K562 (cell line): Measurements from ENCODE around the gene IRF1. TPM values are rescaled to one million over a fixed set of nuclear protein-coding genes. Genes with fewer than 3 reads are reported as not detected.
A peak's percentile ranks its signal among the peaks of the same experiment; 100 is the strongest.

Experiments
- ASH1L ChIP-seq: fragments of 450-650 bp; IDR thresholded peaks from 2 replicates; pipeline ENCODE4 v1.6.1; 2018; ENCODE audit warnings: borderline replicate concordance, mild to moderate bottlenecking, low read depth; ENCODE audit not compliant: partially characterized antibody
- CBFB ChIP-seq: sonication (generic); formaldehyde crosslinking; IDR thresholded peaks from 2 replicates; pipeline ENCODE4 v1.4.0; 2020; ENCODE audit warnings: mild to moderate bottlenecking, missing genetic modification reagents
- CHD1 ChIP-seq: fragments of 200-600 bp; sonication (generic); IDR thresholded peaks from one replicate; pipeline ENCODE4 v1.6.1; 2012; ENCODE audit warnings: mild to moderate bottlenecking, moderate library complexity, low read length, inconsistent platforms
- E2F5 ChIP-seq: sonication (generic); formaldehyde crosslinking; IDR thresholded peaks from 2 replicates; pipeline ENCODE4 v1.8.0; 2022; ENCODE audit warnings: mild to moderate bottlenecking, missing genetic modification reagents
- MTF1 ChIP-seq: fragments of 250-450 bp; sonication (Bioruptor Pico); IDR thresholded peaks from 2 replicates; pipeline ENCODE4 v1.9.0; 2021; ENCODE audit warnings: moderate library complexity, mild to moderate bottlenecking, inconsistent platforms, borderline replicate concordance
- RBM14 ChIP-seq: fragments of 200-400 bp; formaldehyde crosslinking; IDR thresholded peaks from 2 replicates; pipeline ENCODE4 v1.6.1; 2018; ENCODE audit warnings: low read depth, mild to moderate bottlenecking, low read length, moderate library complexity, borderline replicate concordance; ENCODE audit not compliant: insufficient read depth
- TEAD2 ChIP-seq: fragments of 450-650 bp; IDR thresholded peaks from 2 replicates; pipeline ENCODE4 v1.6.1; 2016; ENCODE audit warnings: missing genetic modification characterization, control low read depth, missing compliant biosample characterization
- YY1 ChIP-seq, 3 experiments: IDR thresholded peaks; 2 replicates each; pipeline ENCODE4 v1.6.1; 2011; ENCODE audit warnings: low read length in 2 of 3, mild to moderate bottlenecking in 2 of 3, moderate library complexity in 2 of 3, borderline replicate concordance in 1 of 3, control low read depth in 1 of 3, low read depth in 1 of 3; ENCODE audit not compliant: insufficient read depth in 3 of 3, insufficient replicate concordance in 2 of 3, control insufficient read depth in 1 of 3, insufficient read length in 1 of 3; ENCODE audit errors: extremely low read depth in 1 of 3
- ZKSCAN3 ChIP-seq: fragments of 250-450 bp; sonication (Bioruptor Pico); IDR thresholded peaks from 2 replicates; pipeline ENCODE4 v1.4.0; 2020
- ZNF143 ChIP-seq: sonication (generic); formaldehyde crosslinking; IDR thresholded peaks from 2 replicates; pipeline ENCODE4 v1.9.0; 2022; ENCODE audit warnings: mild to moderate bottlenecking, missing genetic modification reagents
- ZNF644 ChIP-seq: fragments of 200-800 bp; sonication (Bioruptor generic); IDR thresholded peaks from 2 replicates; pipeline ENCODE4 v1.6.1; 2016; ENCODE audit warnings: low read depth, missing genetic modification characterization, missing compliant biosample characterization
- polyA plus RNA-seq, 8 experiments: library from polyadenylated mRNA; depleted of rRNA in 4 of 8; stranded (reverse) in 5 of 8; unstranded in 3 of 8; fragments of >200 nt; fragmentation: Nextera tagmentation in 2 of 8; fragmentation: Illumina TruSeq in 1 of 8; extraction: Ambion mirVana in 2 of 8; extraction: Trizol in 1 of 8; gene quantifications; 2 replicates each; pipeline versions ENCODE4 v1.2.1 to v1.2.3, GENCODE V29; 2011 to 2014; ENCODE audit warnings: inconsistent platforms in 1 of 8, missing spikeins in 1 of 8
- total RNA-seq, 7 experiments: library from RNA; depleted of rRNA in 6 of 7; stranded (reverse); fragments of >200 nt in 6 of 7; fragmentation: Illumina TruSeq in 2 of 7; extraction: Trizol in 2 of 7; gene quantifications; 2 replicates each; pipeline versions ENCODE4 v1.2.1 to v1.2.3, GENCODE V29; 2011 to 2021; ENCODE audit warnings: low replicate concordance in 1 of 7
- TF ChIP-seq, protein P1 (sequence below): fragments of 450-650 bp; IDR thresholded peaks from 2 replicates; pipeline ENCODE4 v1.6.1; 2016; ENCODE audit warnings: low read depth
- TF ChIP-seq, protein P2 (sequence below): sonication (generic); formaldehyde crosslinking; IDR thresholded peaks from 2 replicates; pipeline ENCODE4 v1.8.1; 2023; ENCODE audit warnings: mild to moderate bottlenecking, missing genetic modification reagents

The IRF1 gene
- total and polyA plus RNA-seq, 9 of the 15 experiments (the other 6 are each of a cell fraction or from before 2014, with no cell fraction given) = 1.1 to 12.3 (median 5.9) TPM

GRCh38 chr5:132490484-132491367, at the start of gene IRF1 (continued):
- TF ChIP-seq, protein P1, sequence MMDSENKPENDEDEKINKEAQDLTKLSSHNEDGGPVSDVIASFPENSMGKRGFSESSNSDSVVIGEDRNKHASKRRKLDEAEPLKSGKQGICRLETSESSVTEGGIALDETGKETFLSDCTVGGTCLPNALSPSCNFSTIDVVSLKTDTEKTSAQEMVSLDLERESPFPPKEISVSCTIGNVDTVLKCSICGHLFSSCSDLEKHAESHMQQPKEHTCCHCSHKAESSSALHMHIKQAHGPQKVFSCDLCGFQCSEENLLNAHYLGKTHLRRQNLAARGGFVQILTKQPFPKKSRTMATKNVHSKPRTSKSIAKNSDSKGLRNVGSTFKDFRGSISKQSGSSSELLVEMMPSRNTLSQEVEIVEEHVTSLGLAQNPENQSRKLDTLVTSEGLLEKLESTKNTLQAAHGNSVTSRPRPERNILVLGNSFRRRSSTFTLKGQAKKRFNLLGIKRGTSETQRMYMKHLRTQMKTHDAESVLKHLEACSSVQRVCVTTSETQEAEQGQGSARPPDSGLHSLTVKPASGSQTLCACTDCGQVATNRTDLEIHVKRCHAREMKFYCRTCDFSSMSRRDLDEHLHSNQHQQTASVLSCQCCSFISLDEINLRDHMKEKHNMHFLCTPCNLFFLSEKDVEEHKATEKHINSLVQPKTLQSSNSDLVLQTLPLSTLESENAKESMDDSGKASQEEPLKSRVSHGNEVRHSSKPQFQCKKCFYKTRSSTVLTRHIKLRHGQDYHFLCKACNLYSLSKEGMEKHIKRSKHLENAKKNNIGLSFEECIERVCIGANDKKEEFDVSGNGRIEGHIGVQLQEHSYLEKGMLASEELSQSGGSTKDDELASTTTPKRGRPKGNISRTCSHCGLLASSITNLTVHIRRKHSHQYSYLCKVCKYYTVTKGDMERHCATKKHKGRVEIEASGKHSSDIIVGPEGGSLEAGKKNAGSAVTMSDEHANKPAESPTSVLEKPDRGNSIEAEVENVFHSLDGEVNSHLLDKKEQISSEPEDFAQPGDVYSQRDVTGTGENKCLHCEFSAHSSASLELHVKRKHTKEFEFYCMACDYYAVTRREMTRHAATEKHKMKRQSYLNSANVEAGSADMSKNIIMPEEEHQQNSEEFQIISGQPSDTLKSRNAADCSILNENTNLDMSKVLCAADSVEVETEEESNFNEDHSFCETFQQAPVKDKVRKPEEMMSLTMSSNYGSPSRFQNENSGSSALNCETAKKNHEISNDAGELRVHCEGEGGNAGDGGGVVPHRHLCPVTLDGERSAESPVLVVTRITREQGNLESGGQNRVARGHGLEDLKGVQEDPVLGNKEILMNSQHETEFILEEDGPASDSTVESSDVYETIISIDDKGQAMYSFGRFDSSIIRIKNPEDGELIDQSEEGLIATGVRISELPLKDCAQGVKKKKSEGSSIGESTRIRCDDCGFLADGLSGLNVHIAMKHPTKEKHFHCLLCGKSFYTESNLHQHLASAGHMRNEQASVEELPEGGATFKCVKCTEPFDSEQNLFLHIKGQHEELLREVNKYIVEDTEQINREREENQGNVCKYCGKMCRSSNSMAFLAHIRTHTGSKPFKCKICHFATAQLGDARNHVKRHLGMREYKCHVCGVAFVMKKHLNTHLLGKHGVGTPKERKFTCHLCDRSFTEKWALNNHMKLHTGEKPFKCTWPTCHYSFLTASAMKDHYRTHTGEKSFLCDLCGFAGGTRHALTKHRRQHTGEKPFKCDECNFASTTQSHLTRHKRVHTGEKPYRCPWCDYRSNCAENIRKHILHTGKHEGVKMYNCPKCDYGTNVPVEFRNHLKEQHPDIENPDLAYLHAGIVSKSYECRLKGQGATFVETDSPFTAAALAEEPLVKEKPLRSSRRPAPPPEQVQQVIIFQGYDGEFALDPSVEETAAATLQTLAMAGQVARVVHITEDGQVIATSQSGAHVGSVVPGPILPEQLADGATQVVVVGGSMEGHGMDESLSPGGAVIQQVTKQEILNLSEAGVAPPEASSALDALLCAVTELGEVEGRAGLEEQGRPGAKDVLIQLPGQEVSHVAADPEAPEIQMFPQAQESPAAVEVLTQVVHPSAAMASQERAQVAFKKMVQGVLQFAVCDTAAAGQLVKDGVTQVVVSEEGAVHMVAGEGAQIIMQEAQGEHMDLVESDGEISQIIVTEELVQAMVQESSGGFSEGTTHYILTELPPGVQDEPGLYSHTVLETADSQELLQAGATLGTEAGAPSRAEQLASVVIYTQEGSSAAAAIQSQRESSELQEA = no peak
- TF ChIP-seq, protein P2, sequence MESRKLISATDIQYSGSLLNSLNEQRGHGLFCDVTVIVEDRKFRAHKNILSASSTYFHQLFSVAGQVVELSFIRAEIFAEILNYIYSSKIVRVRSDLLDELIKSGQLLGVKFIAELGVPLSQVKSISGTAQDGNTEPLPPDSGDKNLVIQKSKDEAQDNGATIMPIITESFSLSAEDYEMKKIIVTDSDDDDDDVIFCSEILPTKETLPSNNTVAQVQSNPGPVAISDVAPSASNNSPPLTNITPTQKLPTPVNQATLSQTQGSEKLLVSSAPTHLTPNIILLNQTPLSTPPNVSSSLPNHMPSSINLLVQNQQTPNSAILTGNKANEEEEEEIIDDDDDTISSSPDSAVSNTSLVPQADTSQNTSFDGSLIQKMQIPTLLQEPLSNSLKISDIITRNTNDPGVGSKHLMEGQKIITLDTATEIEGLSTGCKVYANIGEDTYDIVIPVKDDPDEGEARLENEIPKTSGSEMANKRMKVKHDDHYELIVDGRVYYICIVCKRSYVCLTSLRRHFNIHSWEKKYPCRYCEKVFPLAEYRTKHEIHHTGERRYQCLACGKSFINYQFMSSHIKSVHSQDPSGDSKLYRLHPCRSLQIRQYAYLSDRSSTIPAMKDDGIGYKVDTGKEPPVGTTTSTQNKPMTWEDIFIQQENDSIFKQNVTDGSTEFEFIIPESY (CRISPR knock-in tag) = no peak
- no peak for TF ChIP-seq ASH1L
- TF ChIP-seq E2F5 (CRISPR knock-in tag) = no peak
- no peak for TF ChIP-seq ZKSCAN3 (CRISPR knock-in tag)
- no peak for TF ChIP-seq MTF1 (CRISPR knock-in tag)
- TF ChIP-seq TEAD2 (tag) = no peak
- TF ChIP-seq CHD1 = no peak
- no peak for TF ChIP-seq CBFB
- peak in 2 of 3 experiments; percentile 46 to 74 for TF ChIP-seq YY1 (IDR thresholded peaks at IDR 0.05; ENCODE audit: borderline replicate concordance in 1 of 3, control insufficient read depth in 1 of 3, extremely low read depth in 1 of 3, insufficient read depth in 3 of 3, insufficient read length in 1 of 3, insufficient replicate concordance in 2 of 3, low read depth in 1 of 3, low read length in 2 of 3)
- TF ChIP-seq RBM14 = 0 out of 2 replicates have a peak, but pooled peaks have one; percentile 20
- peak; percentile 48; the same call in 1 of the 2 replicates for TF ChIP-seq ZNF644
- no peak for TF ChIP-seq ZNF143 (CRISPR knock-in tag)
